ENCODE measurements around the gene SPRYD3. TPM values are rescaled to one million over a fixed set of nuclear protein-coding genes. Genes with fewer than 3 reads are reported as not detected.

The SPRYD3 gene
- total RNA-seq, 1 donor from 2014 or later: 21.8 TPM

DNA sequence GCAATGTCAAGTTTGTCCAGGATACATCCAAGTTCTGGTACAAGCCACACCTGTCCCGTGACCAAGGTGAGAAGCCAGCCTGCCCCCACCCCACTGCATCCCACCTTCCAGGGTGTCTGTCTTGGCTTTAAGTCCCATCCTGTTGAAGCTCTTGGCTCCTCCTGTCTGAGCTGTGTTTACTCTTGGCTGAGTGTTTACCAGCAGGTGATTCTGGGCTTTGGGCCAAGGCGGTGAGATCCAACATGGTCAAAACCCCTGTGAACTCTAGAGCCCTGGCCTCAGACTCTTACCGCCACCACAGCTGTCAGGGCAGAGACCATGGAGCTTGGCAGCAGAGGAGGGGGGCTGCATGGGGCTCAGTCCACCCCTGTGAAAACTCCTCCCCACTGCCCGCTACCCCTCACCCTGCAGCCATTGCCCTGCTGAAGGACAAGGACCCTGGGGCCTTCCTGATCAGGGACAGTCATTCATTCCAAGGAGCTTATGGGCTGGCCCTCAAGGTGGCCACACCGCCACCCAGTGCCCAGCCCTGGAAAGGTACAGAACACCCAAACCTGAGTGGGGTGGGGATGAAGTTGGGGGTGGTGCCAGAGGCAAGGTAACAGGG lies 17.7 kb downstream of the SPRYD3 start:
- H3K4me1 ChIP-seq (ENCODE audit: insufficient read depth, low read length): peaks cover 17% of the 10 kb centered on the region
- H3K36me3 Mint-ChIP-seq (ENCODE audit: low read depth, unreplicated experiment): peaks cover 26% of the 10 kb centered on the region
- H3K27ac Mint-ChIP-seq (ENCODE audit: unreplicated experiment): peak overlapping the region; percentile 53
- no peaks in the 10 kb centered on the region for H3K9me3 ChIP-seq (ENCODE audit: insufficient read depth, low read depth, low read length)
- no peak overlapping the region for H3K9ac ChIP-seq (ENCODE audit: low read length)
- no peak overlapping the region for H3K4me3 Mint-ChIP-seq (ENCODE audit: unreplicated experiment)
- TF ChIP-seq EZH2 (IDR thresholded peaks at IDR 0.05; ENCODE audit: insufficient read depth, low read length): no peak
- no peak for TF ChIP-seq CTCF (IDR thresholded peaks at IDR 0.05; ENCODE audit: insufficient read depth, low read depth, low read length)
- H4K20me1 ChIP-seq (ENCODE audit: insufficient read depth, low read length): peaks cover 17% of the 10 kb centered on the region
- H3K27me3 ChIP-seq (ENCODE audit: insufficient read depth, low read length): no peaks in the 10 kb centered on the region
- no peak overlapping the region for H3K27ac ChIP-seq (ENCODE audit: low read depth, low read length)
- H3K79me2 ChIP-seq (ENCODE audit: insufficient read depth, low read length): no peaks in the 10 kb centered on the region
- peaks cover under 1% of the 10 kb centered on the region for H3K9me3 Mint-ChIP-seq (ENCODE audit: unreplicated experiment)
- H3K36me3 ChIP-seq (ENCODE audit: insufficient read depth, low read length): peaks cover 2% of the 10 kb centered on the region
- H3K4me2 ChIP-seq (ENCODE audit: low read length): no peak overlapping the region
- peaks cover 10% of the 10 kb centered on the region for H3K4me1 Mint-ChIP-seq (ENCODE audit: low read depth, unreplicated experiment)
- H3K27me3 Mint-ChIP-seq (ENCODE audit: low read depth, unreplicated experiment): peaks cover 1% of the 10 kb centered on the region
- FAIRE-seq (no peak), DNase-seq (ENCODE audit: low read depth) (no peak)
- H2AFZ ChIP-seq (ENCODE audit: low read depth, low read length): no peak overlapping the region
- H3K4me3 ChIP-seq (ENCODE audit: insufficient read depth, low read depth, low read length): no peak overlapping the region

DNA sequence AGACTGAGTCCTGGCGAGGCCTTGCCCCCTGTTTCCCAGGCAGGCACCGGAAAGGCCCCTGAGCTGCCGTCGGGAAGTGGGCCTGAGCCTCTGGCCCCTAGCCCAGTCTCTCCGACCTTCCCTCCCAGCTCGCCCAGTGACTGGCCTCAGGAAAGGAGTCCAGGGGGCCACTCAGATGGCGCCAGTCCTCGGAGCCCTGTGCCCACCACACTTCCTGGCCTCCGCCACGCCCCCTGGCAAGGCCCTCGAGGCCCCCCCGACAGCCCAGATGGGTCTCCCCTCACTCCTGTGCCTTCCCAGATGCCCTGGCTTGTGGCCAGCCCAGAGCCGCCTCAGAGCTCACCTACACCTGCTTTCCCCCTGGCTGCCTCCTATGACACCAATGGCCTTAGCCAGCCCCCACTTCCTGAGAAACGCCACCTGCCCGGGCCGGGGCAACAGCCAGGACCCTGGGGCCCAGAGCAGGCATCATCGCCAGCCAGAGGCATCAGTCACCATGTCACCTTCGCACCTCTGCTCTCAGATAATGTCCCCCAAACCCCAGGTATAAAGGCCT lies 18.4 kb downstream of the SPRYD3 start:
- no peak overlapping the region for H3K4me3 ChIP-seq (ENCODE audit: insufficient read depth, low read depth, low read length)
- H3K9me3 Mint-ChIP-seq (ENCODE audit: unreplicated experiment): peaks cover 2% of the 10 kb centered on the region
- H3K27ac Mint-ChIP-seq (ENCODE audit: unreplicated experiment): no peak overlapping the region
- H3K27me3 Mint-ChIP-seq (ENCODE audit: low read depth, unreplicated experiment): peaks cover 1% of the 10 kb centered on the region
- H3K36me3 ChIP-seq (ENCODE audit: insufficient read depth, low read length): peaks cover 4% of the 10 kb centered on the region
- no peak overlapping the region for H3K27ac ChIP-seq (ENCODE audit: low read depth, low read length)
- H3K4me1 Mint-ChIP-seq (ENCODE audit: low read depth, unreplicated experiment): peaks cover 11% of the 10 kb centered on the region
- H3K27me3 ChIP-seq (ENCODE audit: insufficient read depth, low read length): no peaks in the 10 kb centered on the region
- H3K4me3 Mint-ChIP-seq (ENCODE audit: unreplicated experiment): no peak overlapping the region
- DNase-seq (ENCODE audit: low read depth): no peak
- no peak for TF ChIP-seq CTCF (IDR thresholded peaks at IDR 0.05; ENCODE audit: insufficient read depth, low read depth, low read length)
- TF ChIP-seq EZH2 (IDR thresholded peaks at IDR 0.05; ENCODE audit: insufficient read depth, low read length): no peak
- H3K9ac ChIP-seq (ENCODE audit: low read length): no peak overlapping the region
- H3K79me2 ChIP-seq (ENCODE audit: insufficient read depth, low read length): no peaks in the 10 kb centered on the region
- peaks cover 17% of the 10 kb centered on the region for H4K20me1 ChIP-seq (ENCODE audit: insufficient read depth, low read length)
- no peak overlapping the region for H2AFZ ChIP-seq (ENCODE audit: low read depth, low read length)
- H3K9me3 ChIP-seq (ENCODE audit: insufficient read depth, low read depth, low read length): no peaks in the 10 kb centered on the region
- no peak for FAIRE-seq
- peaks cover 26% of the 10 kb centered on the region for H3K36me3 Mint-ChIP-seq (ENCODE audit: low read depth, unreplicated experiment)
- no peak overlapping the region for H3K4me2 ChIP-seq (ENCODE audit: low read length)
- peaks cover 12% of the 10 kb centered on the region for H3K4me1 ChIP-seq (ENCODE audit: insufficient read depth, low read length)

DNA sequence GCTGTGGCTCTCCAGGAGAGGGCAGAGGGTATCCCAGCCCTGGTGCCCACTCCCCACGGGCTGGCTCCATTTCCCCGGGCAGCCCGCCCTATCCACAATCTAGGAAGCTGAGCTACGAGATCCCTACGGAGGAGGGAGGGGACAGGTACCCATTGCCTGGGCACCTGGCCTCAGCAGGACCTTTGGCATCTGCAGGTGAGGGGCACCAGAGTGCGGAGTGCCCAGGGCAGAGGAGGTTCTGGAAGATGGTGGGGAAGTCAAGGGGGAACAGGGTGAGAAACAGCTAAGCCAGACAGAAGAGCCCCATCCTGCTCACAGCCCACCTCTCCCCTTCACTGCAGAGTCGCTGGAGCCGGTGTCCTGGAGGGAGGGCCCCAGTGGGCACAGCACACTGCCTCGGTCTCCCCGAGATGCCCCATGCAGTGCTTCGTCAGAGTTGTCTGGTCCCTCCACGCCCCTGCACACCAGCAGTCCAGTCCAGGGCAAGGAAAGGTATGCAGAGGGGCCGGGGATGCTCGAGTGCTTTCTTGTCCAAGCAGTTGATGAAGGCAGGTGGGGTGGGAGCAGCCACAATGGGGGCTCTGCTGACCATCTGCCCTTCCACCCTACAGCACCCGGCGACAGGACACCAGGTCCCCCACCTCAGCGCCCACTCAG lies 19.0 kb downstream of the SPRYD3 start:
- H3K9me3 Mint-ChIP-seq (ENCODE audit: unreplicated experiment): peaks cover 2% of the 10 kb centered on the region
- Histone ChIP-seq H3K4me1 (ENCODE audit: insufficient read depth, low read length) (peaks cover 12% of the 10 kb centered on the region), H3K27me3 (ENCODE audit: insufficient read depth, low read length) (no peaks in the 10 kb centered on the region), H3K9me3 (ENCODE audit: insufficient read depth, low read depth, low read length) (no peaks in the 10 kb centered on the region), H3K79me2 (ENCODE audit: insufficient read depth, low read length) (no peaks in the 10 kb centered on the region), H3K4me3 (ENCODE audit: insufficient read depth, low read depth, low read length) (no peak overlapping the region), H3K4me2 (ENCODE audit: low read length) (no peak overlapping the region), H4K20me1 (ENCODE audit: insufficient read depth, low read length) (peaks cover 14% of the 10 kb centered on the region), H3K36me3 (ENCODE audit: insufficient read depth, low read length) (peaks cover 4% of the 10 kb centered on the region), H3K27ac (ENCODE audit: low read depth, low read length) (no peak overlapping the region), H2AFZ (ENCODE audit: low read depth, low read length) (no peak overlapping the region), H3K9ac (ENCODE audit: low read length) (no peak overlapping the region)
- TF ChIP-seq CTCF (IDR thresholded peaks at IDR 0.05; ENCODE audit: insufficient read depth, low read depth, low read length): no peak
- TF ChIP-seq EZH2 (IDR thresholded peaks at IDR 0.05; ENCODE audit: insufficient read depth, low read length): no peak
- H3K36me3 Mint-ChIP-seq (ENCODE audit: low read depth, unreplicated experiment): peaks cover 28% of the 10 kb centered on the region
- H3K27ac Mint-ChIP-seq (ENCODE audit: unreplicated experiment): no peak overlapping the region
- H3K4me3 Mint-ChIP-seq (ENCODE audit: unreplicated experiment): no peak overlapping the region
- peaks cover 12% of the 10 kb centered on the region for H3K4me1 Mint-ChIP-seq (ENCODE audit: low read depth, unreplicated experiment)
- no peak for DNase-seq (ENCODE audit: low read depth)
- FAIRE-seq: no peak
- peaks cover 1% of the 10 kb centered on the region for H3K27me3 Mint-ChIP-seq (ENCODE audit: low read depth, unreplicated experiment)

All from astrocyte (in vitro differentiated cells and primary cell).